Measurements from ENCODE around the gene MX1.

Gene MX1

DNA sequence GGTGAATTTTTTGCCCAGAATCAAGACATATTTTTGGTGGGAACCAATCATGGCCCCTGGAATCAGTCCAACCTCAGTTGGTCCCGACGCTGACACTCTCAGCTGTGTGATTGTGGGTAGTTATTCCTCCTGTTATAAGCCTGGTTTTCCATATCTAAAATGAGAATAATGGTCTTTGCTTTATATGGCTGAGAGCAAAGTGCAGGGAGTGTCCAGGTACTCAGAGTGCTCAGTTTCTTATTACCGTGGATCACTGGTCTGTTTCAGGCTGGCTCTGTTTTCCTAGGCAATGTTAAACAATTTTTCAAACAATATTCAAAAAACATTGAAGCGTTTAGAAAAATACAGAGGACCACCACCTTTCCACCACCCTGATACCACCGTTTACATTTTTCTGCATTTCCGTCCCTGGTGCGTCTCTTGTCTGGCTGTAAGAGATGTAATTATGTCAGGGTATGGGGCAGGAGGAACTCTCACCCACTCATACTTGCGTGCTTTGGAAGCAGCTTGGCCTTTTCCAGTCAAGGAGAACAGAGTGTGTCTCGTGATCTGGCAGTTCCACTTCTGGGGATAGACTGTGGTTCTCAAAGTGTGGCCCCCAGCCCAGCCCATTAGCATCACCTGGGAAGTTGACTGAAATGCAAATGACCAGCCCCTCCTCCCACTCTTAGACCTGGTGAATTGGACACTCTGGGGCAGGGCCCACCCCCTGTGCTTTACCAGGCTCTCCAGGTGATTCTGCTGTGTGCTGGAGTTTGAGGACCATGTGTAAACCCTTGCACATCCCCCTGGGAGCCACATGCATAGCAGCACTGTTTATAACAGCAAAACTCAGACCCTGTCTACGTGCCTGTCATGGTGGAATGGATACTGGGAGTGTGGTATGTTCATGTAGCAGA, 6.8 kb downstream of the MX1 start:
- no peak overlapping the region for H3K27ac ChIP-seq (ENCODE audit: low read depth, low read length)

GRCh38 chr21:41433566-41433965, 7.5 kb downstream of the MX1 start:
- Histone ChIP-seq H3K27me3 (ENCODE audit: control insufficient read depth, insufficient read depth, low read length) (peaks cover 17% of the 10 kb centered on the region), H3K4me3 (ENCODE audit: low read depth, low read length) (no peak overlapping the region), H3K4me1 (ENCODE audit: control insufficient read depth, insufficient read depth, low read length) (0 out of 2 replicates have a peak, but pooled peaks cover 5% of the 10 kb centered on the region), H3K9me3 (ENCODE audit: control insufficient read depth, insufficient read depth, low read depth, low read length) (0 out of 2 replicates have a peak, but pooled peaks cover 5% of the 10 kb centered on the region), H3K9ac (ENCODE audit: low read length) (no peak overlapping the region), H3K36me3 (ENCODE audit: control insufficient read depth, insufficient read depth, low read length) (no peaks in the 10 kb centered on the region), H3K27ac (ENCODE audit: low read depth, low read length) (no peak overlapping the region)

More for the DNA sequence above, 6.8 kb downstream of the MX1 start:
- H3K27me3 ChIP-seq (ENCODE audit: control insufficient read depth, insufficient read depth, low read length) = peaks cover 25% of the 10 kb centered on the region
- no peak overlapping the region for H3K4me3 ChIP-seq (ENCODE audit: low read depth, low read length)
- H3K36me3 ChIP-seq (ENCODE audit: control insufficient read depth, insufficient read depth, low read length) = no peaks in the 10 kb centered on the region
- H3K9ac ChIP-seq (ENCODE audit: low read length) = no peak overlapping the region
- 0 out of 2 replicates have a peak, but pooled peaks cover 5% of the 10 kb centered on the region for H3K9me3 ChIP-seq (ENCODE audit: control insufficient read depth, insufficient read depth, low read depth, low read length)
- 0 out of 2 replicates have a peak, but pooled peaks cover 5% of the 10 kb centered on the region for H3K4me1 ChIP-seq (ENCODE audit: control insufficient read depth, insufficient read depth, low read length)

- Histone ChIP-seq H3K9me3 (ENCODE audit: control insufficient read depth, insufficient read depth, low read depth, low read length) (0 out of 2 replicates have a peak, but pooled peaks cover 5% of the 10 kb centered on the region), H3K9ac (ENCODE audit: low read length) (no peak overlapping the region), H3K4me3 (ENCODE audit: low read depth, low read length) (no peak overlapping the region), H3K27ac (ENCODE audit: low read depth, low read length) (no peak overlapping the region), H3K4me1 (ENCODE audit: control insufficient read depth, insufficient read depth, low read length) (0 out of 2 replicates have a peak, but pooled peaks cover 5% of the 10 kb centered on the region), H3K27me3 (ENCODE audit: control insufficient read depth, insufficient read depth, low read length) (no peaks in the 10 kb centered on the region), H3K36me3 (ENCODE audit: control insufficient read depth, insufficient read depth, low read length) (no peaks in the 10 kb centered on the region)
Measured at GRCh38 chr21:41435706-41436105, 9.7 kb downstream of the MX1 start.

DNA sequence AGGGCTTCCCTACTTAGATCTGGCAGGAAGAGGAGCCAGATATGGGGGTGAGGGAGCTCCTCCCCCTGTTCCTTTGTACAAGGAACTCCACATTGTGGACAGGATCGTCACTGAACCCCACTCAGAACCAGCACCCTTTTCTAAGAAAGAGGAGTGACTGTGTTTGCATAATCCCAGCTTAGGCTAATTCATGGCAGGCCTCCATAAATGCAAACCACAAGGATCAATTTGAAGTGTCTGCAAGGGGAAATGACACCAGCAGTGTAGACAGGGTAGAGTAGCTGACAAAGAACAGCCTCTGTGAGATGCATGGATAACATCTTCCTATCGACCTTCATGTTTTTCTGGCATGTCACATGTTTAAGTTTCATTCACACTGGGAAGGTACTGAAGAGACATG, 11.7 kb downstream of the MX1 start:
- H3K27ac ChIP-seq (ENCODE audit: low read depth, low read length) = no peak overlapping the region
- H3K4me1 ChIP-seq (ENCODE audit: control insufficient read depth, insufficient read depth, low read length) = 0 out of 2 replicates have a peak, but pooled peaks cover 5% of the 10 kb centered on the region
- H3K27me3 ChIP-seq (ENCODE audit: control insufficient read depth, insufficient read depth, low read length) = no peaks in the 10 kb centered on the region
- no peak overlapping the region for H3K9ac ChIP-seq (ENCODE audit: low read length)
- no peak overlapping the region for H3K4me3 ChIP-seq (ENCODE audit: low read depth, low read length)
- no peaks in the 10 kb centered on the region for H3K36me3 ChIP-seq (ENCODE audit: control insufficient read depth, insufficient read depth, low read length)
- 0 out of 2 replicates have a peak, but pooled peaks cover 5% of the 10 kb centered on the region for H3K9me3 ChIP-seq (ENCODE audit: control insufficient read depth, insufficient read depth, low read depth, low read length)

DNA sequence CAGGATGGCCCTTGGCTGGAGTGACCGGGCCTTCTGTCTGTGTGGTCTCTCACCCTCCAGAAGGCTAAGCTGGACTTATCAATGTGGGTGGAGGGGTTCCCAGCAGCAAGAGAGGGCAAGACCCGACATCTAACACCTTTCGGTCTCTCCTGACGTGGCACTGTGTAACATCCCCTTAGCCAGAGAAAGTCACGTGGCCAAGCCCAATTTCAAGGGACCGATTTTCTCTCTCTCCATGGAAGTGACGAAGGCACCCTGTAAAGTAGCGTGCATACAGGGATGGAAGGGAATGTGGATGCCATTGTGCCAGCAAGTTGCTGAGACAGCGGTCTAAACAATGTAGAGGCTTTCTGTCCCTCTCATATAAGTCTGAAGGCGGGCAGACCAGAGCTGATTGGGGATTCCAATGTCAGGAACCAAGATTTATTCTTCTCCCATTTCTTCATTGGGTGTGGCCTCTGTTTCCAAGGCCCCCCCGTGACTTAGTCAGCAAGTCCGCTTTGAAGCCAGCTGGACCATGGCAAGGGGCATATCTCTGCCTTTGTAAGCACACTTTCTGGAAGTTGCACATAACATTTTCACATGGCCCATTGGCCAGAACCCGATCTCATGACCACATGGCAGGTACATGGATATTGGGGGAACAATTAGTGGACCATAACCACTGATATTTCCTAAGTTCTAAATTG, 12.5 kb downstream of the MX1 start:
- H3K36me3 ChIP-seq (ENCODE audit: control insufficient read depth, insufficient read depth, low read length) = no peaks in the 10 kb centered on the region
- no peaks in the 10 kb centered on the region for H3K27me3 ChIP-seq (ENCODE audit: control insufficient read depth, insufficient read depth, low read length)
- H3K4me1 ChIP-seq (ENCODE audit: control insufficient read depth, insufficient read depth, low read length) = no peaks in the 10 kb centered on the region
- no peak overlapping the region for H3K27ac ChIP-seq (ENCODE audit: low read depth, low read length)
- H3K9me3 ChIP-seq (ENCODE audit: control insufficient read depth, insufficient read depth, low read depth, low read length) = 0 out of 2 replicates have a peak, but pooled peaks cover 5% of the 10 kb centered on the region
- H3K4me3 ChIP-seq (ENCODE audit: low read depth, low read length) = no peak overlapping the region
- no peak overlapping the region for H3K9ac ChIP-seq (ENCODE audit: low read length)

- no peaks in the 10 kb centered on the region for H3K36me3 ChIP-seq (ENCODE audit: control insufficient read depth, insufficient read depth, low read length)
- no peaks in the 10 kb centered on the region for H3K4me1 ChIP-seq (ENCODE audit: control insufficient read depth, insufficient read depth, low read length)
- H3K4me3 ChIP-seq (ENCODE audit: low read depth, low read length) = no peak overlapping the region
- no peak overlapping the region for H3K9ac ChIP-seq (ENCODE audit: low read length)
- H3K9me3 ChIP-seq (ENCODE audit: control insufficient read depth, insufficient read depth, low read depth, low read length) = 0 out of 2 replicates have a peak, but pooled peaks cover 5% of the 10 kb centered on the region
- no peaks in the 10 kb centered on the region for H3K27me3 ChIP-seq (ENCODE audit: control insufficient read depth, insufficient read depth, low read length)
- no peak overlapping the region for H3K27ac ChIP-seq (ENCODE audit: low read depth, low read length)
Measured at GRCh38 chr21:41439248-41439647, 13.2 kb downstream of the MX1 start.

DNA sequence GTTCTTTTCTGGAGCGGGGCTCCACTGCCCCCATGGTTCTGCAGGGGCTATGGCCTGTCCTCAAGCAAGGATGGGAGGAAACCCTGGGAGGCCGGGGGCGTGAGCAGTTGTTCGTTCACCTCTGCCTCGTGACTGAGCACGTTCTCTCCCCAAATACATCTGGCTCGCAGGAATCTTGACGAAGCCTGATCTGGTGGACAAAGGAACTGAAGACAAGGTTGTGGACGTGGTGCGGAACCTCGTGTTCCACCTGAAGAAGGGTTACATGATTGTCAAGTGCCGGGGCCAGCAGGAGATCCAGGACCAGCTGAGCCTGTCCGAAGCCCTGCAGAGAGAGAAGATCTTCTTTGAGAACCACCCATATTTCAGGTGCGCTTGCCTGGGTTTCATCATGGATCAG, 15.5 kb downstream of the MX1 start:
- no peak overlapping the region for H3K4me3 ChIP-seq (ENCODE audit: low read depth, low read length)
- no peaks in the 10 kb centered on the region for H3K9me3 ChIP-seq (ENCODE audit: control insufficient read depth, insufficient read depth, low read depth, low read length)
- no peaks in the 10 kb centered on the region for H3K27me3 ChIP-seq (ENCODE audit: control insufficient read depth, insufficient read depth, low read length)
- H3K4me1 ChIP-seq (ENCODE audit: control insufficient read depth, insufficient read depth, low read length) = no peaks in the 10 kb centered on the region
- no peaks in the 10 kb centered on the region for H3K36me3 ChIP-seq (ENCODE audit: control insufficient read depth, insufficient read depth, low read length)
- H3K9ac ChIP-seq (ENCODE audit: low read length) = no peak overlapping the region
- H3K27ac ChIP-seq (ENCODE audit: low read depth, low read length) = no peak overlapping the region

GRCh38 chr21:41442481-41443186, 16.6 kb downstream of the MX1 start:
- H3K9ac ChIP-seq (ENCODE audit: low read length) = no peak overlapping the region
- no peaks in the 10 kb centered on the region for H3K36me3 ChIP-seq (ENCODE audit: control insufficient read depth, insufficient read depth, low read length)
- H3K27me3 ChIP-seq (ENCODE audit: control insufficient read depth, insufficient read depth, low read length) = no peaks in the 10 kb centered on the region
- H3K4me1 ChIP-seq (ENCODE audit: control insufficient read depth, insufficient read depth, low read length) = no peaks in the 10 kb centered on the region
- H3K9me3 ChIP-seq (ENCODE audit: control insufficient read depth, insufficient read depth, low read depth, low read length) = no peaks in the 10 kb centered on the region
- H3K27ac ChIP-seq (ENCODE audit: low read depth, low read length) = no peak overlapping the region
- H3K4me3 ChIP-seq (ENCODE audit: low read depth, low read length) = no peak overlapping the region

DNA sequence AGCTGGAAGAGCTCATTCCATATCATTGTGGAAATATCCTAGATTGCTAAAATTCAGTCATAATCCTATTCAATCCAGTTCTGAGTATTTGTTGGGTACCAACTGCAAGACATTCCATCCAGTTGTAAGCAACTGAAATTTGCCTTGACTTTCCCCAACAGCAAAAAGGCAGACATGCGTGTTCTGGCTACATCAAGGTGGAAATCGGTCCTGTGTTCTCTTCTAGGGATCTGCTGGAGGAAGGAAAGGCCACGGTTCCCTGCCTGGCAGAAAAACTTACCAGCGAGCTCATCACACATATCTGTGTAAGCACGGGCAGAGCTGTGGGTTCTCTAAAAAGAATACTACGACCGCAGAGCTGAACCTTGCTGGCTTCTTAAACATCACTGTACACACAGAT, 17.5 kb downstream of the MX1 start:
- no peaks in the 10 kb centered on the region for H3K4me1 ChIP-seq (ENCODE audit: control insufficient read depth, insufficient read depth, low read length)
- H3K9me3 ChIP-seq (ENCODE audit: control insufficient read depth, insufficient read depth, low read depth, low read length) = no peaks in the 10 kb centered on the region
- H3K27ac ChIP-seq (ENCODE audit: low read depth, low read length) = no peak overlapping the region
- no peaks in the 10 kb centered on the region for H3K36me3 ChIP-seq (ENCODE audit: control insufficient read depth, insufficient read depth, low read length)
- H3K9ac ChIP-seq (ENCODE audit: low read length) = no peak overlapping the region
- H3K4me3 ChIP-seq (ENCODE audit: low read depth, low read length) = no peak overlapping the region
- no peaks in the 10 kb centered on the region for H3K27me3 ChIP-seq (ENCODE audit: control insufficient read depth, insufficient read depth, low read length)

DNA sequence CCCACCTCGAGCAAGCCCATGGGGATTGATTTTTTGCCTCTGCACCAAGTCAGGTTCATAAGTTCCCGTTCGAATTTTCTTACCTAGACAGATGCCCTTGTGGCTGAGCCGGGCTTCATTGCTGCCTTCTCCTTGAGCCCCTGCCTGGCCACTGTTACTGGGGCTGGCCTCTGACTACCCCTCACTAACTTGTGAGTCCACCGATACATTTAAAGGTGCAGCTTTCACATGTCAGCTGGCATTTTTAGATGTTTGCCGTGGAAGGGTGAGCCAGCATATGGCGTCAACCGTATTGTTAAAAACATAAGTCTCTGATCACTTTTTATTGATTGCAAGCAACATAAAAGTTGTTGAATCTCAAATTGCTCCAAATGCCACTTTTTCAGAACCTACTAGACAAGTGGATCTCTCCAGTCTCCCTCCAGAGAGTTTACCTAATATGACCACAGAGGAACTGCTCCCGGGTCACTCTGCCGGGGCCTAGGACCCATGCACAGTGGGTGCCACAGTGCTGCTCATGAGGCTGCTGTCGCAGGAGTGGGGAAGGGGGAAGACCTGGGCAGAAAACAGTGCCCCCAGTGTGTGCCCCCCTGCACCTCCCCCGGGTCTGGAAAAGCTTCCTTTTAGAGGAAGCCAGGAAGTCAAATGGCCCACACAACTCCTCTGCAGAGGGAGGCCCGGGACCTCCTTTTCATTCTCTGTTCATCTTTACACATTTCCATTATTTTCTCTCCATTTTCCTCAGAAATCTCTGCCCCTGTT, 18.8 kb downstream of the MX1 start:
- no peak overlapping the region for H3K9ac ChIP-seq (ENCODE audit: low read length)
- H3K27ac ChIP-seq (ENCODE audit: low read depth, low read length) = no peak overlapping the region
- H3K4me1 ChIP-seq (ENCODE audit: control insufficient read depth, insufficient read depth, low read length) = no peaks in the 10 kb centered on the region
- no peak overlapping the region for H3K4me3 ChIP-seq (ENCODE audit: low read depth, low read length)
- H3K36me3 ChIP-seq (ENCODE audit: control insufficient read depth, insufficient read depth, low read length) = no peaks in the 10 kb centered on the region
- no peaks in the 10 kb centered on the region for H3K9me3 ChIP-seq (ENCODE audit: control insufficient read depth, insufficient read depth, low read depth, low read length)
- no peaks in the 10 kb centered on the region for H3K27me3 ChIP-seq (ENCODE audit: control insufficient read depth, insufficient read depth, low read length)

Data from HUES6 (cell line).